Activated CD8-positive, alpha-beta memory T cell treated with anti-CD3 and anti-CD28 coated beads, Interleukin-2, amount 10 ng/mL, durations not matched to agents 7 days and 5 days (primary cell): ENCODE data around the gene KRT17. TPM values are rescaled to one million over a fixed set of nuclear protein-coding genes. Genes with fewer than 3 reads are reported as not detected.
A peak's percentile ranks its signal among the peaks of the same experiment; 100 is the strongest.
"Not testable (repeated sequence)": the region's sequence is repeated elsewhere in the genome, so short reads cannot be mapped to it uniquely, and the experiment has no call there.

Experiments used
- ATAC-seq: fragments of 150-1000 bp; cut with Tn5 transposase; one replicate; pipeline ENCODE4 v1.10.0; 2021; ENCODE audit warnings: moderate library complexity
- CTCF ChIA-PET: fragments of 350-600 bp; sonication (Branson Sonifier 250); formaldehyde crosslinking; loops from one replicate; lab custom pipeline; 2021; ENCODE audit warnings: antibody characterized with exemption; lab: Charles Lee
- DNase-seq: peaks from one replicate; pipeline ENCODE4 v3.0.0-alpha.2; 2020
- H3K27ac Mint-ChIP-seq: one replicate; pipeline ENCODE4 v1.8.0; 2021; ENCODE audit warnings: mild to moderate bottlenecking, mixed read lengths
- H3K27me3 Mint-ChIP-seq: one replicate; pipeline ENCODE4 v1.8.0; 2021; ENCODE audit warnings: mixed read lengths
- H3K36me3 Mint-ChIP-seq: one replicate; pipeline ENCODE4 v1.8.0; 2021; ENCODE audit warnings: mild to moderate bottlenecking, mixed read lengths
- H3K4me1 Mint-ChIP-seq: one replicate; pipeline ENCODE4 v1.8.0; 2021; ENCODE audit warnings: mixed read lengths
- H3K4me3 Mint-ChIP-seq: one replicate; pipeline ENCODE4 v1.8.0; 2021; ENCODE audit warnings: mild to moderate bottlenecking, moderate library complexity, mixed read lengths
- H3K9me3 Mint-ChIP-seq: one replicate; pipeline ENCODE4 v1.8.0; 2022; ENCODE audit warnings: low read depth, mixed read lengths
- total RNA-seq, 2 experiments: library from RNA; stranded (reverse); gene quantifications; one replicate each; pipeline ENCODE4 v1.2.3, GENCODE V29; 2021

The KRT17 gene
- total RNA-seq, 2 experiments from 2014 or later: 0.80 TPM; not detected in 1

DNA sequence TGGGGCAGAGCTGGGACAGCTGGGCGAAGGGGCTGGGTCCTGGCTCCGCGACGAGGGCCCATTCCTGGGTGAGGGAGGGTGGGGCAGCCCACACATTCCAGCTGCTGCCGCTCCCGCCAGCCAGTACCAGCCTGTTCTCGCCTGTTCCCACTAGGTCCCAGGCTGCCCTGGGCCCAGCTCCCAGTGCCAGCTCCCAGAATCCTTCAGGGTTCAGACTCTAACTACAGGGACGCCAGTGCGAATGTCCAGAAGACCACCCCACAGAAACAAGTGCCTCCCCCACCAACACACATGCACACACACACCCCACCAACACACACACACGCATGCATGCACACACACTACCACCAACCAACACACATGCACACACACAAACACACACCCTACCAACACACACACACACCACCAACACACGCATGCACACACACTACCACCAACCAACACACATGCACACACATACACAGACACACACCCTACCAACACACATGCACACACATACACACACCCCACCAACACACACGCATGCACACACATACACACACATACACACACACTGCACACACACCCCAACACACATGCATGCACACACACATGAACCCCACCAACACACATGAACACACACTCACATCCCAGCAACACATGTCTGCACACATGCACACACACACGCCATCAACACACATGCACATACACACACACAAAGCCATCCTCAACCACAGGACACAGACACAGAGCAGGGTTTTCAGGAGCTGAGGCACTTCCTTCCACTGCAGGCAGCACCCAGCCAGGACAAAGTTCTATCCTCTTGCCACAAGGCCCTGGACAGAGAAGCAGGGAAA lies 27.5 kb upstream of the KRT17 start:
- Mint-ChIP-seq H3K4me1 (peaks cover 8% of the 10 kb centered on the region), H3K27ac (no peak overlapping the region), H3K9me3 (no peaks in the 10 kb centered on the region), H3K27me3 (no peaks in the 10 kb centered on the region), H3K4me3 (no peak overlapping the region), H3K36me3 (no peaks in the 10 kb centered on the region)
- CTCF ChIA-PET: interaction anchor here (1.4 to 15.9 kb wide), 4 partner anchors 14 to 103 kb away, joined by 3 to 558 read pairs (median 124); no protein-coding TSS in a partner anchor
- DNase-seq (no peak), ATAC-seq (no peak)

DNA sequence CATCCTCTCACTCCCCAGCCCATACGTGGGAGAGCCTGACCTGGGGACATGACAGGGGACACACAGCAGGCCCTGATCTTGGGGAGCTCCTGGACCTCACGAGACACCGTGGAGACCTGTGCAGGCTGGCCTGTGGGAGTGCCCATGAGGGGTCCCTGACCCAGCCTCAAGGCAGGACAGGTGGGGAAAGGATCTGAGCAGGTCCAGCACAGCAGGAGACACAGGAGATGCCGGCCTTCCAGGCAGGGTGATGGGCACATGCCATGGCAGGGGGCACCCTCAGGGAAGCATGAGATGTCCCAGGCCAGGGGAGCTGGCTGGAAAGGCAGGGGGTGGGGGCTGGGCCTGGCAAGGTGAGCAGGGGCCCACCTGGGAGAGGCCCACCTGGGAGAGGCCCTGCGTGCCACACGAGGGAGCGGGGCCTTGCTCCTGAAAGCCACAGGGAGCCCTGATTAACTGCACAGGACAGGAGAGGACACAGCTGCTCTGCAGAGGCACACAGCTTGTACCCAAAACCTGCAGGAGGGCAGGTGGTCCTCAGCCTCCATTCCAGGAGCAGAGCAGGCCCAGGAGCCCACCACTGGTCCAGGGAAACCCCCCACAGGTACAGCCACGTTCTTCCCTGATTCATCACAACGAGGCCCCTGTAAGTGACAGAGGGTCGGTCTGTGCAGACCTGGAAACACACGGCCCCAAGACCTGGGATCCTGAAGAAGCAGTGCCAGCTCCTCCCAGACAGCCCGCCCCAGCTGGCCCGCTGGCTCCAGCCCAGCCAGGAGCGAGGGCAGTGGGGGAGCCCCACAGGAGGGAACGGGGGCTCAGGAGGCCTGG lies 26.6 kb upstream of the KRT17 start:
- Mint-ChIP-seq H3K4me1 (peaks cover 8% of the 10 kb centered on the region), H3K9me3 (no peaks in the 10 kb centered on the region), H3K4me3 (no peak overlapping the region), H3K27ac (no peak overlapping the region), H3K36me3 (no peaks in the 10 kb centered on the region), H3K27me3 (no peaks in the 10 kb centered on the region)
- CTCF ChIA-PET: interaction anchor here (1.0 to 15.9 kb wide), 3 partner anchors 15 to 100 kb away, joined by 4 to 558 read pairs (median 236); no protein-coding TSS in a partner anchor
- DNase-seq (no peak), ATAC-seq (no peak)

DNA sequence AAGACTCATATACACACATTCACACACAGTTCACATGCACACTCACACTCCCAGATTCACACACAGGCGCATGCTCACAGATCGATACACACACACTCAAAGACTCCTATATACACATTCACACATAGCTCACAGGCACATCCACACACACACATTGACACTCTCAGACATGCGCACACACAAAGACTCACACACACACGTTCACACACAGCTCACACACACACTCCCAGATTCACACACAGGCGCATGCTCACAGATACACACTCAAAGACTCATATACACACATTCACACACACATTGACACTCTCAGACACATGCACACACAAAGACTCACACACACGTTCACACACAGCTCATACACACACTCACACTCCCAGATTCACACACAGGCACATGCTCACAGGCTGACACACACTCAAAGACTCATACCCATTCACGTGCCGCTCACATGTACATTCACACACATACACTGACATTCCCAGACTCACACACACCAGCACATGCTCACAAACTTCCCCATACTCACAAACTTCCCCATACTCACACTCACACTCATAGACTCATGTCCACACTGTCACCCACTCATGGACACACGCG lies 25.6 kb upstream of the KRT17 start:
- DNase-seq: no peak
- no peak for ATAC-seq
- no peaks in the 10 kb centered on the region for H3K36me3 Mint-ChIP-seq
- CTCF ChIA-PET: interaction anchor here (0.7 to 15.9 kb wide), 13 partner anchors 16 to 987 kb away, joined by 3 to 558 read pairs (median 11); partner anchors contain the start of genes EIF1 and KRT36
- no peaks in the 10 kb centered on the region for H3K9me3 Mint-ChIP-seq
- H3K4me1 Mint-ChIP-seq: peaks cover 8% of the 10 kb centered on the region
- H3K27ac Mint-ChIP-seq: no peak overlapping the region
- H3K27me3 Mint-ChIP-seq: no peaks in the 10 kb centered on the region
- H3K4me3 Mint-ChIP-seq: no peak overlapping the region

DNA sequence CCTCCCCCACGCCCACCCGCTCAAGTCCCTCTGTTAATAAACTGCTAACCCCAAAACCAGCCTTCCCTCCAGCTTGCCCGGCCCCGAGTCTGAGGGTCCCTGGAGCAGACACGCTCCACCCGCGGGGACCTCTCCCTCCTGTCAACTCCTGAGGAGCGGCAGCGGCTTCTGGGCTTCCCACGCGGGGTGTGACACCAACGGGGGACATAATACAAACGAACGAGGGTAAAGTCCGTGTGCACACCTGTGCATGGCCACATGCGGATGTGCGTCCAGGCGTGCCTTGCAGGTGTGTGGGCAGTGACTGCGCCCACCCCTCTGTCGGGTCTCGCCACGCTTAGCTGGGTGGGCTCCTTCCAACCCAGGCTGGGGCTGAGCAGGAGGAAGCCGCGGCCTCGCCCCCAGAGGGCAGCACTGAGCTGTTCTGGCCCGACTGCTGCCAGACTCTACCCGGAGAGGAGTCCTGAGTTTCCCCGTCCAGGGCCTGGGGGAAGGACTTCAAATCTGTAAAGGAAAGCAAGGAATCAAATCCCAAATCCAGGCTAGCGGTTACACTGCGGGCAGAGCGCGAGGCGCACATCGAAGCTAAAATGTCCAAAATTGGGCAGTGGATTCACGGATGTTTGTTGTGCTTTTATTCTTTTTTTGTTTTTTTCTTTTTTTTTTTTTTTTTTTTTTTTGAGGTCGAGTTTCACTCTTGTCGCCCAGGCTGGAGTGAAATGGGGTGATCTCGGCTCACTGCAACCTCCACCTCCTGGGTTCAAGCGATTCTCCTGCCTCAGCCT lies 24.2 kb upstream of the KRT17 start:
- H3K27me3 Mint-ChIP-seq: no peaks in the 10 kb centered on the region
- H3K4me1 Mint-ChIP-seq: peaks cover 8% of the 10 kb centered on the region
- no peaks in the 10 kb centered on the region for H3K9me3 Mint-ChIP-seq
- peak; percentile 90 for ATAC-seq
- peak; percentile 89 for DNase-seq
- H3K4me3 Mint-ChIP-seq: peak overlapping the region; percentile 55
- peak overlapping the region; percentile 75 for H3K27ac Mint-ChIP-seq
- H3K36me3 Mint-ChIP-seq: no peaks in the 10 kb centered on the region
- CTCF ChIA-PET: interaction anchor here (0.5 to 15.9 kb wide), 80 partner anchors 9 to 1574 kb away, joined by 3 to 558 read pairs (median 4); partner anchors contain the start of genes EIF1, KLHL10, KRT13 and KRT15

DNA sequence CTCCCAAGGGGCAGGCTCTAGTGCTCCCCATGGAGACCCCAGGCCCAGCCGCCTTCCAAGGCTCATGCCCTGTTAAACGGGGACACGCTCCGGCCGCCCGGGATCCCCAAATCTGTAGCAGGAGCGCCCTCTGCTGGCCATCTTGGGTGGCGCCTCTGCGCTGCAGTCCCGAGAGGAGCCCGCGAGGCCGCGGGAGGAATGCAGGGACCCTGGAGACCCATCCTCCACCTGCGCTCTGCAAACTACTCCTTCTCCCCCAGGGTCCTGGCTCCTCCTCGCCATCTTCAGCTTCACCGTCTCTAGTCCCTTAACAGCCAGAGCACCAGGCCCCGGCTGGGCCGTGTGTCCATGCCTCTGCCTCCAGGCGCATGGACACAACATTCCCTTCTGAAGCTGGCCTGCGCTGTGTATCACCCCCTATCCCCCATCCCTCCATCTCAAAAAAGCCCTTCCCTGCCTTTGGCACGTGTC lies 23.6 kb upstream of the KRT17 start:
- no peak overlapping the region for H3K27ac Mint-ChIP-seq
- DNase-seq (peak; percentile 90), ATAC-seq (peak; percentile 82)
- peaks cover 8% of the 10 kb centered on the region for H3K4me1 Mint-ChIP-seq
- H3K27me3 Mint-ChIP-seq: no peaks in the 10 kb centered on the region
- H3K4me3 Mint-ChIP-seq: peak overlapping the region; percentile 30
- H3K9me3 Mint-ChIP-seq: no peaks in the 10 kb centered on the region
- CTCF ChIA-PET: interaction anchor here (0.7 to 15.9 kb wide), 69 partner anchors 8 to 1330 kb away, joined by 3 to 558 read pairs (median 5); partner anchors contain the start of genes EIF1, KLHL10, KRT13 and KRT17
- no peaks in the 10 kb centered on the region for H3K36me3 Mint-ChIP-seq

DNA sequence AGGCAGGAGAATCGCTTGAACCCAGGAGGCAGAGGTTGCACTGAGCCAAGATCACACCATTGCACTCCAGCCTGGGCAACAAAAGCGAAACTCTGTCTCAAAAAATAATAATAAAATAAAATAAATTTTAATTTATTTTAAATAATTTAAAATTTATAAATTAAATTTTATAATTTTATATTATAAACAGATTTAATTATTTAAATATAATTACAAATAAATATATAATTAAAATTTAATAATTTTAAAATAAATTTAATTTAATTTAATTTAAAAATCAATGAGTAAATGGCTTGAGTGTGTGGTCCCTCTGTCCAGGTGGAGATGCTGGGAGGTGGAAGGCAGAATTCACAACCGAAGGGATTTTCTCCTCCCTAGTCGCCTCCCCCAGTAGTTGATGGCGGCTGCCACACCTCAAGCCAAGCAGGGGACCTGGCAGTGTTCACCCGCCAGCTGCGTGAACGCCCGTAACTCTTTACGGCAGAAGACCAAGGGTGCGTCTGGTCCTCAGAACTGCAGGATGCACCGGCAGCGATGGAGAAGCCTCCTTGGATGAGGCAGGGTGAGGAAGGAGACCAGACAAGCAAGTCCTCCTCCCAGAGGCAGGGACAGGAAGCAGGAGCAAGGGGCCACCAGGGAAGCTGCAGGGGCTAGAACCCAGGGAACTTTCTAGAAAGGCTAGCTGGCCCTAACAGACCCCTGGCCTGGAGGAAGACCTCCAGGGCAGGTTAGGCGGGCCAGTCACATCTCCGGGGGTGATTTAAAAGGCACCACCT lies 22.9 kb upstream of the KRT17 start:
- H3K27ac Mint-ChIP-seq: no peak overlapping the region
- H3K4me1 Mint-ChIP-seq: peaks cover 8% of the 10 kb centered on the region
- H3K36me3 Mint-ChIP-seq: no peaks in the 10 kb centered on the region
- H3K4me3 Mint-ChIP-seq: no peak overlapping the region
- ATAC-seq (no peak), DNase-seq (no peak)
- no peaks in the 10 kb centered on the region for H3K9me3 Mint-ChIP-seq
- CTCF ChIA-PET: interaction anchor here (0.8 to 15.9 kb wide), 29 partner anchors 7 to 1026 kb away, joined by 3 to 558 read pairs (median 7); no protein-coding TSS in a partner anchor
- no peaks in the 10 kb centered on the region for H3K27me3 Mint-ChIP-seq

DNA sequence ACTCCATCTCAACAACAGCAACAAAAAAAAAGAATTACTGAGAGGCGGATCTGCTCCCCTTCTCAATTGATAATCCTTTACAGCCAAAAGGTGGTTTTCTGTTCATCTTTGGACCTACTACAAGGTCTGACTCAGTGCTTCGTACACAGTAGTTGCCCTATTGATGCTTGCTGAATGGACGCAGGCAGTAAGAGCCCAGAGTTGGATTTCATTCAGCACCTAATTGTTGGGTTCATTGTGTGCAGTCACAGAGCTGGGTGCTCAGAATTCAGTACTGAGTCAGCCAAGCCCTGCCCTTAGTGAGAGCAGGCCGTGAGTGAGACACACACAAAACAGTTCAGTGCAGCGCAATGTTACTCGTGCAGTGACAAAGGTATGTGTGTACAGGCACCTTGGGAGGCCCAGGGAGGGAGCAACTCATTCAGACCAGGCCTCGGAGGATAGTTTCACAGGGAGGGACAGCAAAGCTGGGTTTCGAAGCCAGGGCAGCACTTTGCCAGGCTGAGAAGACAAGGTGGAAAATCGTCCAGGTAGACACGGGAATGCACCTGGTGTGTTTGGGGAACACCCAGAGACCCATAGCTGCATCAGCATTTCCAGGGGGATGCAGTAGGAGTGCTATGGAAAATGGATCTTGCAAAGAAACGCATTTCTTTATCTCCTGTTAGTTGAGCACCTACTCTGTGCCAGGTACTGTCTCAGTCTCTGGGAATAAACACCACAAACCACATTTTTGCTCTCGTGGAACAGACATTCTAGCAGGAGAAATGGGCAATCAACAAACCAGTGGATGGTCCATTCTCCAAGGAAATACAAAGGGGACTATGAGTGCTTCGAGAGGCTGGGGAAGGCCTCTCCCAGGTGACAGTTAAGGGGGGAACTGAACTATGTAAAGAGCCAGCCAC lies 18.1 kb upstream of the KRT17 start:
- Mint-ChIP-seq H3K36me3 (no peaks in the 10 kb centered on the region), H3K27ac (no peak overlapping the region), H3K4me3 (no peak overlapping the region), H3K4me1 (no peaks in the 10 kb centered on the region), H3K27me3 (no peaks in the 10 kb centered on the region), H3K9me3 (no peaks in the 10 kb centered on the region)
- CTCF ChIA-PET: interaction anchor here (0.8 to 15.9 kb wide), 3 partner anchors 23 to 93 kb away, joined by 3 to 558 read pairs (median 236); no protein-coding TSS in a partner anchor
- DNase-seq (no peak), ATAC-seq (no peak)

DNA sequence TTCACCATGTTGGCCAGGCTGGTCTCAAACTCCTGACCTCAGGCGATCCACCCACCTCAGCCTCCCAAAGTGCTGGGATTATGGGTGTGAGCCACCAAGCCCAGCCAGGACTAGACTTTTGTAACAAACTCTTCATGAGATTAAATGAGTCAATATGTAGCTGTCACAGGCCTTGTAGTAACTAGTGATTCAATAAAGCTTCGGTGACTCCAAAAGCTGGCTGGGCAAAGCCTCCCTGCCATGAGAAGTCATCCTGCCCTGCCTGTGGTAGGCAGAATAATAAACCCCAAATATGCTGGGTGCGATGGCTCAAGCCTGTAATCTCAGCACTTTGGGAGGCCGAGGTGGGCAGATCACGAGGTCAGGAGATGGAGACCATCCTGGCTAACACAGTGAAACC lies 16.2 kb upstream of the KRT17 start:
- not testable (repeated sequence) for H3K9me3 Mint-ChIP-seq, H3K36me3 Mint-ChIP-seq, ATAC-seq, H3K4me1 Mint-ChIP-seq, H3K4me3 Mint-ChIP-seq, H3K27me3 Mint-ChIP-seq, DNase-seq, H3K27ac Mint-ChIP-seq
- CTCF ChIA-PET: interaction anchor here (2.4 to 15.9 kb wide), 2 partner anchors 8 to 25 kb away, joined by 13 to 558 read pairs; no protein-coding TSS in a partner anchor

DNA sequence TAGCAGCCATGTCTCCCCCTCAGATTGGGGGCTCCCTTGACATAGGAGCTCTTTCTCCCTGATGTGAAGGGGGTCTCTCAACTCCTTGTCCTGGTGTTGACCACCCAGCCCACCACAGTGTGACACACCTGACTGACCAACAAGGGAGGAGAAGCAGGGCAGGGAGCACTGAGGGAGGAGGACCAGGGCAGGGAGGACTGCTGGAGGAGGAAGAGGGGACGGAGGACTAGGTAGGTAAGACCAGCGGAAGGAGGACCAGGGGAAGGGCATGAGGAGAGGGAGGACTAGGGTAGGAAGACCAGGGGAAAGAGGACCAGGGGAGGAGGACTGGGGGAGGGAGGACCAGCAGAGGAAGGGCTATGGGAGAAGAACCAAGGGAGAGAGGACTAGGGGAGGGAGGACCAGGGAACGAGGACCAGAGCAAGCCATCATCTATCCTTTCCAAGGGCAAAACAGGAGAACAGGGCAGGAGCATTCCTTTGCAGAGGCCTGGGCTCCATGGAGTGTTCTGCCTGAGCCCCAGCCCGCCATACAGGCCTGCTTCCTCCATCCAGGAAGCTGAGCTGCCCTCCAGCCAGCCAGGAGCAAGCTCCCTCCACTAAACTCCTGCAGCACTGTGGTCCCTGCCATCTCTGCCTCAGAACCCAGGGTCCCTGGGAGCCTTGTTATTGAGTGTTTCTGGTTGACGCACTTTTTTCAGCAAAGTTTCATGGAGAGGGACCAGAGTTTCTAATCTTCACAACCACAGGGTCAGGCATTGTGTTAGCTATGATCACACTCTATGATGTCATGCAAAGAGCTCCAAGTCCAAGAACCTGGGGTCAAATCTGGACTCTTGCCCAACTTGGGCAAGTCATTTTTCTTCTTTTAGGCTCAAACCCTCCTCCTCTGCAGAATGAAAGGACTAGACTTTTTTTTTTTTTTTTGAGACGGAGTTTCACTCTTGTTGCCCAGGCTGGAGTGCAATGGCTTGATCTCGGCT lies 15.4 kb upstream of the KRT17 start:
- Mint-ChIP-seq H3K4me3 (no peak overlapping the region), H3K27ac (no peak overlapping the region), H3K4me1 (no peaks in the 10 kb centered on the region), H3K27me3 (no peaks in the 10 kb centered on the region), H3K36me3 (no peaks in the 10 kb centered on the region), H3K9me3 (no peaks in the 10 kb centered on the region)
- DNase-seq (no peak), ATAC-seq (no peak)
- CTCF ChIA-PET: interaction anchor here (0.5 to 15.9 kb wide), 3 partner anchors 8 to 88 kb away, joined by 3 to 558 read pairs (median 13); no protein-coding TSS in a partner anchor

DNA sequence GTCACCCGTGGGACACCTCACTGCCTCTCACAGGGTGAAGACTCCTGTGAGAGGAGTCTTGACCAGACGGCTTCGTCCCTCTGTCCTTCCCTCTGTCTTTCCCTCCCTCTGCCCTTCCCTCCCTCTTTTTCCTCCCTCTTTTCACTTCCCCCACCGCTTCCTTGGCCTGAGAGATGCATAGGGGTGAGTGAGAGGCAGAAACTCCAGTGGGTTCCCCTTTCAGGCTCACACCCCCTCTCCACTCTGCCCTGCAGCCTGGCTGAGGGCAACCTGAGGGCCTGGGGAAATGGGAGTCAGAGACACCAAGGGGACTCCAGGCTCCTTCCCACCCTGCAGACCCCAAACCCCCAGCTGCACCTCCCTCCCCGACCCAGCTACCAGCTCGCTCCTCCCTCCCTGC lies 14.6 kb upstream of the KRT17 start:
- Mint-ChIP-seq H3K9me3 (no peaks in the 10 kb centered on the region), H3K4me3 (no peak overlapping the region), H3K27me3 (no peaks in the 10 kb centered on the region), H3K27ac (no peak overlapping the region), H3K4me1 (no peaks in the 10 kb centered on the region), H3K36me3 (no peaks in the 10 kb centered on the region)
- DNase-seq (no peak), ATAC-seq (no peak)
- CTCF ChIA-PET: interaction anchor here (2.4 to 15.9 kb wide), 2 partner anchors 9 to 27 kb away, joined by 13 to 558 read pairs; no protein-coding TSS in a partner anchor
